Activated T-cell treated with anti-CD3 and anti-CD28 coated beads, Interleukin-2, amount 50 U/mL, for 48 hours (primary cell): ENCODE results near the gene TUBGCP5.

Source experiments
- DNase-seq, 2 experiments: peaks; one replicate each; pipeline ENCODE4 v3.0.0-alpha.2; 2020

The TUBGCP5 gene

DNA sequence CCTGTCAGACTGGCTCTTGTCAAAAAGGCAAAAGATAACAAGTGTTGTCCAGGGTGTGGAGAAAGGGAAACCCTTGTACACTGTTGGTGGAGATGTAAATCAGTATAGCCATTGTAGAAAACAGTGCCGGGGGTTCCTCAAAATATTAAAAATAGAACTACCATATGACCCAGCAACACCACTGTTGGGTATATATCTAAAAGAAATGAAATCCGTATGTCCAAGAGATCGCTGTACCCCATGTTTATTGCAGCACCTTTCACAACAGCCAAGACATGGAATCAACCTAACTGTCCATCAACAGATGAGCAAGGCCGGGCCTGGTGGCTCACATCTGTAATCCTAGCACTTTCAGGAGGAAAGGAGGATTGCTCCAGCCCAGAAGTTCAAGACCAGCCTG, 65.4 kb downstream of the TUBGCP5 start:
- no peak for DNase-seq

DNA sequence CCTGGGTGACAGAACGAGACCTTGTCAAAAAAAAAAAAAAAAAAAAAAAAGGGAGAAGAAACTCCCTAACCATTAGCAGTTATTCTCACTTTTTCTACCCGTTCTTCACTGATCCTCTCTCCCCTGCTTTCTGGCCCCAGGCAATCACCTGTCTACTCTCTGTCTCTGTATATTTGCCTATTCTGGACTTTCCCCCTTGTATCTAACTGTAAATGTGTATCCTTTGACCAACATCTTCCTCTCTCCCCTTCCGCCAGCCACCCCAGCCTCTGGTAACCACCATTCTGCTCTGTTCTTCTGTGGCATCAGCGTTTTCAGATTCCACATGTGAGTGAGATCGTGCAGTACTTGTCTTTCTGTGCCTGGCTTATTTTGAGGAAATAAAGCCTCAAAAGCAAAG, 66.1 kb downstream of the TUBGCP5 start:
- no peak for DNase-seq

GRCh38 chr15:22969489-22969888, 69.9 kb downstream of the TUBGCP5 start:
- no peak for DNase-seq

DNA sequence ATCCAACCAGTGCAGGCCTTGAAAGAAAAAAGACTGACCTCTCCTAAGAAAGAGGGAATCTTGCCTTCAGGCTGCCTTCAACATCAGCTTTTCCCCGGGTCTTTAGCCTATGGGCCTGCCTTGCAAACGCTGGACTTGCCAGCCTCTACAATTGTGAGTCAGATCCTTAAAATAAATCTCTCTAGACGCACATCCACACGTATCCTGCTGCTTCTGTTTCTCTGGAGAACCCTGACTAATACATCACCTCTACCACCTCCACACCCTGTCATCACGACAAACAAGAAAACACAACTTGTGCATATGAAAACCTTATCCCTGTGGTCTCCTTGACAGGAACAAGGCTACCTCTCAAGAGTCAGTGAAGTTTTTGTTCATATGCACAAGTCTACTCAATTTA, 71.0 kb downstream of the TUBGCP5 start:
- no peak for DNase-seq

DNA sequence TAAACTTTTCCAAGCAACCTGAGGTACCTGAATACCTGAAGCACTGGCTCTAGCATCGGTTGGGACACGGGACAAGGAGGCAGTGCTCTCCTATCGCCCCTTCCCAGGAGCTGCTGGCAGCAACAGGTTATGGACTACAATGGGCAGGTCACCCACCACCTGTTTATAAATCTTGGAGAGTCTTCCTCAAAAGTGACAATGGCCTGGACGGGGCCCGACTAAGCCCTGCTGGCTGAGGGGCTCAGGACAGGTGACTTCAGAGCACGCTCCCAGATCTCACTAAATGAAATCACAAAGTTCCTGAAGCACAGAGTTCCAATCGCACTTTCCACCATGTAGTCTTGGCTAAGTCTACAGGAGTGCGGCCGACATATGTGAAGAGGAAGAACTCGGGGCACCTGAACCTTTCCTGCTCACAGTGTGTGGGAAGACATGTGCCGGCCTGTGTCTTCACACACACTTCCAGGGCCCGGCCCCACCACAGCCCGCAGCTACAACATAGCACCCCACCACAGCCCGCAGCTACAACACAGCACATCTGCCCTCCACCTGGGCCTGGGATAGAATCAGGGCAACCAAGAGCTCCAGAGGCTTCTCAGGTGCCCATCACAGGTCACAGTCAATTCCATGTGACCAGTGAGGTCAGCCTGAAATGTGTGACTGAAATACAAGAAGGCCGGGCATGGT, 72.1 kb downstream of the TUBGCP5 start:
- no peak for DNase-seq

GRCh38 chr15:22966321-22967083, 72.9 kb downstream of the TUBGCP5 start:
- no peak for DNase-seq

GRCh38 chr15:22963641-22964040, 75.7 kb downstream of the TUBGCP5 start:
- DNase-seq: no peak

DNA sequence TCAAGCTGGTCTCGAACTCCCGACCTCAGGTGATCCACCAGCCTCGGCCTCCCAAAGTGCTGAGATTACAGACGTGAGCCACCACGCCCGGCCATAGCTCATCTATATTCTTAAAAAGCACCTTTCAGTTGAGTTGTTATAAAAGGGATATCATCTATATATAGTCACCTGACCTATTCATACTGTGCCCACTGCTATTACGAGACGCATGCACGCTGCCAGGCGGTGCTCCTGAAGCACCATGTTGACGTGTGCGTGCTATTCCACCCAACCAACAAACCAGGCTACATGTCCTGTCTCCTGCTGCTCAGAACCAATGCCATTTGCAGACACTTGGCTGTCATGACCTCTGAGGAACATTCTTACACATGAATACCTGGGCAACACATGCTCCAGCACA, 76.8 kb downstream of the TUBGCP5 start:
- DNase-seq: no peak

DNA sequence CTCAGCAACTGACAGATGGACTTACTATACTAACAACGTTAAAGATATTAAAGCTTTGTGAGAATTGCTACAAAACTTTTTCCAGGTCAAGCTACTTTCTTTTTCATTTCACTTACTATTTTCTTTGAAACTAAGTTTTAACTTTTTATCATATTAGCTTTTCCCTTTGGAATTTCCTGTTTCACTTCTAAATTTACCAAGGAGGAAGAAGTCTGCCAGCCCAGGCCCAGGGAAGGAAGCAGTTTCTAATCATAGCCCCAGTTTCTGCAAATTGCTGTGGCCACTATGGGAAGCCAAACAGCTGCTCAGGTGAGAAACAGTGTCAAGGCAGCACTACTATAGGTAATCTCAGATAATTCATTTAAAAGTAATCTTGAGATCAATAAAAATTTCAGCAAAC, 77.6 kb downstream of the TUBGCP5 start:
- no peak for DNase-seq

GRCh38 chr15:22960556-22960955, 78.8 kb downstream of the TUBGCP5 start:
- DNase-seq: no peak

- DNase-seq: no peak
These were observed 79.2 kb downstream of the TUBGCP5 start for GRCh38 chr15:22960126-22960525.

GRCh38 chr15:22959321-22960101, 79.9 kb downstream of the TUBGCP5 start:
- DNase-seq: no peak

GRCh38 chr15:22958487-22959280, 80.7 kb downstream of the TUBGCP5 start:
- no peak for DNase-seq

DNA sequence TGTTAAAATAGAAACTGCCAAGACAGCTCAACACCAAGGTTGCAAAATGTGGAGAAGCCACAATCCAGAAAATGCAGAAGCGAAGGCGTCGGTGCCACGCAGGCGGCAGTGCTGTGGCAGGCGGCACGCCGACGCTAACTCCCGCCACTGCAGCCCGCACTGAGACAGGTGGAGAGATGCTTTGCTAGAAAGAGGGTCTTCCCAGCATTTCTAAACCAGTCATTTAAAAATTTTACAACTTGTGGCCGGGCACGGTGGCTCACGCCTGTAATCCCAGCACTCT, 82.5 kb downstream of the TUBGCP5 start:
- DNase-seq: no peak

GRCh38 chr15:22956257-22956977, 83.0 kb downstream of the TUBGCP5 start:
- DNase-seq: no peak

GRCh38 chr15:22955544-22956119, 83.7 kb downstream of the TUBGCP5 start:
- no peak for DNase-seq

- DNase-seq: no peak
These were observed 84.4 kb downstream of the TUBGCP5 start for GRCh38 chr15:22954798-22955543.

- DNase-seq: no peak
These were observed 85.0 kb downstream of the TUBGCP5 start for GRCh38 chr15:22954326-22954725.

GRCh38 chr15:22952796-22953579, 86.4 kb downstream of the TUBGCP5 start:
- no peak for DNase-seq
